GM19397 (cell line): ENCODE data around the gene RASGRF2.

Source experiments
- ATAC-seq: cut with Tn5 transposase; IDR thresholded peaks from one replicate; pipeline ENCODE4 v1.9.1; 2021; ENCODE audit warnings: mild to moderate bottlenecking, moderate library complexity; ENCODE audit not compliant: unreplicated experiment

The RASGRF2 gene, protein sequence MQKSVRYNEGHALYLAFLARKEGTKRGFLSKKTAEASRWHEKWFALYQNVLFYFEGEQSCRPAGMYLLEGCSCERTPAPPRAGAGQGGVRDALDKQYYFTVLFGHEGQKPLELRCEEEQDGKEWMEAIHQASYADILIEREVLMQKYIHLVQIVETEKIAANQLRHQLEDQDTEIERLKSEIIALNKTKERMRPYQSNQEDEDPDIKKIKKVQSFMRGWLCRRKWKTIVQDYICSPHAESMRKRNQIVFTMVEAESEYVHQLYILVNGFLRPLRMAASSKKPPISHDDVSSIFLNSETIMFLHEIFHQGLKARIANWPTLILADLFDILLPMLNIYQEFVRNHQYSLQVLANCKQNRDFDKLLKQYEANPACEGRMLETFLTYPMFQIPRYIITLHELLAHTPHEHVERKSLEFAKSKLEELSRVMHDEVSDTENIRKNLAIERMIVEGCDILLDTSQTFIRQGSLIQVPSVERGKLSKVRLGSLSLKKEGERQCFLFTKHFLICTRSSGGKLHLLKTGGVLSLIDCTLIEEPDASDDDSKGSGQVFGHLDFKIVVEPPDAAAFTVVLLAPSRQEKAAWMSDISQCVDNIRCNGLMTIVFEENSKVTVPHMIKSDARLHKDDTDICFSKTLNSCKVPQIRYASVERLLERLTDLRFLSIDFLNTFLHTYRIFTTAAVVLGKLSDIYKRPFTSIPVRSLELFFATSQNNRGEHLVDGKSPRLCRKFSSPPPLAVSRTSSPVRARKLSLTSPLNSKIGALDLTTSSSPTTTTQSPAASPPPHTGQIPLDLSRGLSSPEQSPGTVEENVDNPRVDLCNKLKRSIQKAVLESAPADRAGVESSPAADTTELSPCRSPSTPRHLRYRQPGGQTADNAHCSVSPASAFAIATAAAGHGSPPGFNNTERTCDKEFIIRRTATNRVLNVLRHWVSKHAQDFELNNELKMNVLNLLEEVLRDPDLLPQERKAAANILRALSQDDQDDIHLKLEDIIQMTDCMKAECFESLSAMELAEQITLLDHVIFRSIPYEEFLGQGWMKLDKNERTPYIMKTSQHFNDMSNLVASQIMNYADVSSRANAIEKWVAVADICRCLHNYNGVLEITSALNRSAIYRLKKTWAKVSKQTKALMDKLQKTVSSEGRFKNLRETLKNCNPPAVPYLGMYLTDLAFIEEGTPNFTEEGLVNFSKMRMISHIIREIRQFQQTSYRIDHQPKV (N-terminal part only)

DNA sequence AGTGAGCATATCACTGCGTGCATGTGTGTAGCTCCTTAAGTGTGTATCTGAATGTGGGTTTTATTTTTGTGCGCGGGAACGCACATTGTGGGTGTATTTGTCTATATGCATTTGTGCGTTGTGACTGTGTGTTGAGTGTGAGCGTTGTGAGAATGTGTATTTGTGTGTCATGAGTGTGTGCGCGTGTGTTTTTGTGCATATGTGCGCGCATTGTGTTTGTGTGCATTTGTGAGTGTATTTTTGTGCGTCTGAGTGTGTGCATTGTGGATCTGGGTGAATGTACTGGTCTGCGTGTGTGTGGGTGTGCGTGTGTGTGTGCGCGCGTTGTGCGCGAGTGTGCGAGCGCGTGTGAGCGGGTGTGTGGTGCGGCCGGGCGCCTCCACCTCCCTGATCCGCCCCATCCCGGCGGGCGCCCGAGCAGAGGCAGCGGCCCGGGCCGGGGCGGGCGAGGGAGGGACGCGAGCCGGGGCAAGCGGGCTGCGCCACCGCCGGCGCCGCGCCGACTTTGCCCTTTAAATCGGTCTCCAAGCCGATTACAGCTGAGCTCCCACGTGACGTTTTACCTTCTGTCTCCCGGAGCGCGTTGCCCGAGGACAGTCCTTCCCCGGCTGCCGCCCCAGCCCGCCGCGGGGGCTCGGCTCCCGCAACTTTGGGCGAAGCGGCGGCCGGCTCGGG, at the start of gene RASGRF2:
Gene RASGRF2, plus strand, starts transcription at position 596 of the 675 bp plus-strand sequence. CDS start 376 bp downstream, outside the sequence.
- ATAC-seq = no peak

DNA sequence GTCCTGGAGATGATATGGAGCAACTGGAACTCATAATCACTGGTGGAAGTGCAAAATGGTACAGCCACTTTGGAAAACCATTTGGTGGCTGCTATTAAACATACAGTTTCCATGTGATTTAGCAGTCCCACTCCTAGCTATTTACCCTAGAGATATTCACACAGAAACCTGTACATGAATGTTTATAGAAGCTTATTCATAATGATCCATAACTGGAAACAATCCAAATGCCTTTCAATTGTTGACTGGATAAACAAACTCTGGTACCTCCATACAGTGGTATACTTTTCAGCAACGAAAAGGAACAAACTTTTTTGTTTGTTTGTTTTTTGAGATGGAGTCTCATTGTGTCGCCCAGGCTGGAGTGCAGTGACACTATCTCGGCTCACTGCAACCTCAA, 47.7 kb upstream of the RASGRF2 start:
- ATAC-seq = no peak

GRCh38 chr5:80915716-80916115, 44.4 kb upstream of the RASGRF2 start:
- ATAC-seq = no peak

DNA sequence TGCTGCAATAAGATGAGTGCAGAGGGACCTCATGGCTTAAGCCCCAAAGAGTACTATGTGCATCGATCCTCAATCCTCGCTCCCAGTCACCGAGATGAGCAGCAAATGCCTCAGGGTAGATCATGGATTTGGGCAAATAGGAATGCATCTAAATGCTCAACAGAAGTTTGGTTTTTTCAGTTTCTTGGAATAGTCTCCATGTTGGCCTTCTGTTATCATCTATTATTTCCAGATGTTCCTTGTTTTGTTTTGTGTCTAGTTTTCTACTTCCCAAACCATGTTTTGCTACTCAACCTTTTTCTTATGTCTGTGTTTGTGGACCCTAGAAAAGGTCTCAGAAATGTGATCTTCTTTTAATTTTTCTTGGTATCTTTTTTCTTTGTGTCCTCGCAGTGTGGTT, 43.5 kb upstream of the RASGRF2 start:
- ATAC-seq = no peak

GRCh38 chr5:80917631-80918030, 42.5 kb upstream of the RASGRF2 start:
- no peak for ATAC-seq

- ATAC-seq = no peak
These were observed 40.4 kb upstream of the RASGRF2 start for GRCh38 chr5:80919678-80920196.

GRCh38 chr5:80920333-80920732, 39.8 kb upstream of the RASGRF2 start:
- no peak for ATAC-seq

- ATAC-seq = no peak
These were observed 39.1 kb upstream of the RASGRF2 start for GRCh38 chr5:80921026-80921425.

DNA sequence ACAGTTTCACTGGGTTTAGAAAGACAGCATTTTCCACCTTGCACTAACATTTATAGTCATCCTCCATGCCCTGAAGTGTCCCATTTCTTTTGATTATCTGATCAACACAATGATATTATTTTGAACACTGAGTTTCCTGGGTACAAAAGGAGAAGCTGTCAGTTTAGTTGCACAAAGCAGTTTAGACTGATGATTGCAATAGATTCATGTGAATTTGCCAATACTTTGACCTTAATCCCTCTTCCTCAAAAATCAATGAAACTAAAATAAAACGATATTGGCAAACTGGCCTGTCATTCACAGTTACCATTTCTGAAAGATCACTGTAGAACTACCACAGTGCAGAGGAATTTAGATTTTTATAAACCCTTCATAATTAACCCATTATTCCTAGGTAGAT, 34.2 kb upstream of the RASGRF2 start:
- ATAC-seq = no peak

GRCh38 chr5:80926536-80926935, 33.6 kb upstream of the RASGRF2 start:
- no peak for ATAC-seq

DNA sequence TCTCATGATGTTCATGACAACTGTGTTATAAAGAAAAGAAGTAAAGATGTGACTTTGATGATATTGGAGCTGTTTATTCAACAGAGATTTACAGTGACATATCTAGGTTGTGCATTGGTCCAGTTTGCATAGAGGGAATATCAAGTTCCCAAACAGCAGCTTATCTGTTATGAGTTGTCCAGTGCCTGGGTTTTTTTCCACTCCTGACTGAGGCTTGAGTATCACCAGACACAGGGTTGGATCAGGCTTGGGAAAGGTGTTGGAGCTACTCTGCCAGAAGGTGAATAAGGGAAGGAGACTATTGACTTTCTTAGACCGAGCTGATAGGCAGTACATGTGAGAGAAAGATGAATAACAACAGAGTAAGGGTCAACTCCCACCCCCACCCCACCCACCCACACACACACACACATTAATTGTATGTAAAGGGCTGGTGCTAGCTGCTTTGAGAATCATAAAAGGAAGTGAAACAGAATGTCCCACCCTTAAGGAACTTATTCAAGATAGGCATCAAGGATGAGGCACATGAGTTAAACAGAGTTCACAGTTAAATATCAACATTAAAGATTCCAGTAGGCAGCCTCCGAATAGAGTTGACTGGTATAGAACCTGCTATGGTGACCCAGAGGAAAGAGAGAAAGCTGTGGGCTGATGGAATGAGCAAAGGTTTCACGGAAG, 33.0 kb upstream of the RASGRF2 start:
- ATAC-seq = no peak

GRCh38 chr5:80928073-80928472, 32.1 kb upstream of the RASGRF2 start:
- no peak for ATAC-seq

- no peak for ATAC-seq
These were observed 29.2 kb upstream of the RASGRF2 start for GRCh38 chr5:80930940-80931339.

DNA sequence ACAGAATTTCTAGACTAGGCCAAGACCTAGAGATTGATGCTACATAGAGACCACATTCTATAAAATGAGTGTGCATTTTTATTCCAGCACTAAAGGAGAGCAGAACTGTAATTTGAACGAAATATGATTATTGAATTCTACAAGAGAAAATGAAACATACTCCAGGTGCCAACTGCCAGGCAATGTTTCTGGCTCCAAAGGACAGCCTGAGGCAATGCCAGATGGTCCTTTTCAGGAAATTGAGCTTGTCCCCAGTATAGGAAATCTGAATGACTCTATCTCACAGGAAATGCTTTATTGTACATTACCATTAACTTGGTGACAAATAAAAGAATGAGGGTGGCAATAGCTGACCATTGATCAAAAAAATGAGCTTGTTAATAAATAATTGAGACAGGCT, 28.8 kb upstream of the RASGRF2 start:
- ATAC-seq = no peak

DNA sequence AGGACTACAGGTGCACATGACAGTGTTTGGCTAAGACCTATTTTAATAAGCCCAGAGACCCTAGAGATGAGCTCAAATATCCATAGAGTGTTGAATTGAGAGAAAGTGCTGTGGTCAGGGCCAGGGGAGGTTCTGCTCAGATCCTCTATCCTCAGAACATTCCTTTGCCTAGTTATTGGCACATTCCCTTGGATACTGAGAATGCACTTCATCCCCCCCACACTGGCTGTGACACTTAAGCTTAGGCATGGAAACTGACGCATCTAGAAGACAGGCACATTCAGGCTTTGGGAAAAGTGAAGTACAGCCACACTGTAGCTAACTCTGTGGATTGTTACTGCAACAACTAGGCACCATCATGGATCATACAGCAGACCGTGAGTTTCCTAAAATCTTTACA, 27.1 kb upstream of the RASGRF2 start:
- ATAC-seq = no peak

DNA sequence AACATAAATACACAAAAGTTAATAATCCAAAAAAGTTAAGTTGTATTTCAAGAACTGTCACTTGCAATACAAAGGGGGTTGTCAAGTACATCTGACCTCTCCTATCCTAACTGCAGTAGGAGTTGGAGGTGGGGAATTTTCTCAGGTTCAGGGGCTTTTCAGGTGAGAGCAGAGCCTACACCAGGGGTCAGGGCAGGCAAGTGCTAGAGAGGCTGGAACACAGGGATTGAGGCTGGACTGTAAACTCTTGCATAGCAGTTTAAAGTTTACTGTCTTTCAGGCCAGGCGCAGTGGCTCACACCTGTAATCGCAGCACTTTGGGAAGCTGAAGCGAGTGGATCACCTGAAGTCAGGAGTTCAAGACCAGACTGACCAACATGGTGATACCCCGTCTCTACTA, 25.4 kb upstream of the RASGRF2 start:
- ATAC-seq = no peak

DNA sequence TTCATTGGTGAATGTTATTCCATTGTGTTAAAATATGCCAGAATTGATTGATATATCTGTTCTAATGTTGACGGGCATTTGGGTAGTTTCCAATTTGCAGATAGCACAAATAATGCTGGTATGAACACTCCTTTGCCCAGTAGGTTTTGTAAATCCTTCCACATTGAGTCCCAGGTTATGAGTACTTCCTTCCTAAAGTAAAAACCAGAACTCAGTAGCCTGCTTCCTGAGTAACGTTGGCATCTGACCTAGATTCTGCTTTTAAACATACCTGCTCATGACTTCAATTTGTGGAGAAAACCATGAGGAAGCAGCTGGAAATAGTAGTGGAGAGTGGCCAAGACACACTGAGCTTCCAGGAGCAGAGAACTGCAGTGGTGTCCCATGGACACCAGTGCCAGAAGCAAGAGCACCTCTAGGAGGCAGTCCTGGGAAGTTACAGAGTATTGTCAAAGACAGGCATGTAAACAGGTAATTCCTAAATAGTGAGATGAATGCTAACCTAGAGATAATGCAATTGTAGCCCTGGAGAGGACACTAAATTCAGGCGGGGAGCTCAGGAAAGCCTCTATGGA, 24.3 kb upstream of the RASGRF2 start:
- ATAC-seq = no peak

DNA sequence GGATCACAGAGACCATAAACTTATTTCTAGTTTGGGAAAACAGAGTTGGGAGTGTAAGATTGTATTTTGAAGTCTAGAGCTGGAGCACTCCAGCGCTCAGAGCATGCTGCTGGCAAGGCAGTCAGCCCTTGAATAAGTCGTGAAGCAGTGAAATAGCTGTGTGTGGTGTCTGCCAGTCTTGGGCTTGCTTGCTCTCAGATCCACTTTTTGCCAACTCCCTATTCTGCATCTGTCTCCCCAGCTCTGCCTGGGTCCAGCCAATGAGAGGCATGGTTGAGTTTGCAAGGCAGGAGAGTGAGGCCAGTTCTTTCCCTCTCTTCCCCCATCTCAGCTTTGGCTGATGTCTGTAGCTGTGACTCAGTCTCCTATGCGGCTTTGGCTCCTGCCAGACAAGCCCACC, 23.3 kb upstream of the RASGRF2 start:
- ATAC-seq = no peak

DNA sequence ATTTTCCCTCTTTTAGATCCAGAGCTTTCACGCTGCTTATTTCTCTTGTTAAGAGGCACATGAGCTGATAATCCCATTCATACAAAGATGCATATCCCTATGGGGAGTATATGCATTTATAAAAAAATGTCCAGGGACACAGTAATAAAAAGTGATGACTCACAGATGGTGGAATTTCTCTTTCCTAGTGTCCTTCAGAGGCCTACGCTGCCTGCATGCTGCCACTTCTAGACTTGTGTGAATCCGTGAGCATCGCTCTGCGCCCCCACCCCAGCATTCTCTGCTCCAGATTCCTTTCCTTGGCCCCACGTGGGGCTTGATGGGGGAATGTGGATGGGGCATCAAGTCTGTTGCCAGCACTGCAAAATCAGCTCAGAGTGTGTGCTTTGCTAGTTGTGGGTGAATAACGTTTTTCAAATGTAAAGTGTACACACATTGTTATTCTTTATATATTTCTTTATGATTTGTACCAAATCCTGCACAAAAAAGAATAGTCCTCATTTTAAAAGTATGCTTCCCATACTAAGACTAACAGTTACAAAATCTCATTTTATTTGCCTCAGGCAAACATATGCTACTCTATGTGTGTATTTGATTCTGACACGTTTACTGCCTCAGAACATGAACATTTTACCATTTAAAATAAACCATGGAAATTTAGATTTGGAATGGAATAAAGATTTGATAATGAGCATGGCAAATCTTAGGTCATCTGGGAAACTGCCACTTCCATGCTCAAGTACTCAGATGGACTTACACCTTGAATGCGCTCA, 22.4 kb upstream of the RASGRF2 start:
- ATAC-seq = no peak
